Measurements from ENCODE around the gene NDUFA1.
"Not testable (repeated sequence)": the region's sequence is repeated elsewhere in the genome, so short reads cannot be mapped to it uniquely, and the experiment has no call there.

Gene NDUFA1

DNA sequence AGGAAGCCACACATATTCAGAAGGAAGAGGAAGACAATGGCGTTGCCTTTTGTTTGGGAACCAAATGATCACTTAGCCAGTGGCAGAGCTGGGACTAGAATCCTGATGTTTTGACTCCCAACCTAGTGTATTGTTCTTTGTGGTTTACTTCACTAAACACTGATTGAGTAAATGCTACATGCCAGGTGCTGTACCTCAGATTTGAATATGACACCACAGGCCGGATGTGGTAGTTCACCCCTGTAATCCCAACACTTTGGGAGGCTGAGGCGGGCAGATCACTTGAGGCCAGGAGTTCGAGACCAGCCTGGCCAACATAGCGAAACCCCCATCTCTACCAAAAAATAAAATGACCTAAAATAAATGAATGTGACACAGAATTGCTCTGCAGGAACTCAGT lies 8.4 kb downstream of the NDUFA1 start:
- no peak for DNase-seq
- H3K9me3 ChIP-seq (ENCODE audit: severe bottlenecking): no peaks in the 10 kb centered on the region
- H3K36me3 ChIP-seq: no peaks in the 10 kb centered on the region
- H3K4me3 ChIP-seq (ENCODE audit: low read depth, low read length): no peak overlapping the region
- H3K27me3 ChIP-seq (ENCODE audit: insufficient read depth, low read depth, severe bottlenecking): no peaks in the 10 kb centered on the region
- TF ChIP-seq, protein P1, sequence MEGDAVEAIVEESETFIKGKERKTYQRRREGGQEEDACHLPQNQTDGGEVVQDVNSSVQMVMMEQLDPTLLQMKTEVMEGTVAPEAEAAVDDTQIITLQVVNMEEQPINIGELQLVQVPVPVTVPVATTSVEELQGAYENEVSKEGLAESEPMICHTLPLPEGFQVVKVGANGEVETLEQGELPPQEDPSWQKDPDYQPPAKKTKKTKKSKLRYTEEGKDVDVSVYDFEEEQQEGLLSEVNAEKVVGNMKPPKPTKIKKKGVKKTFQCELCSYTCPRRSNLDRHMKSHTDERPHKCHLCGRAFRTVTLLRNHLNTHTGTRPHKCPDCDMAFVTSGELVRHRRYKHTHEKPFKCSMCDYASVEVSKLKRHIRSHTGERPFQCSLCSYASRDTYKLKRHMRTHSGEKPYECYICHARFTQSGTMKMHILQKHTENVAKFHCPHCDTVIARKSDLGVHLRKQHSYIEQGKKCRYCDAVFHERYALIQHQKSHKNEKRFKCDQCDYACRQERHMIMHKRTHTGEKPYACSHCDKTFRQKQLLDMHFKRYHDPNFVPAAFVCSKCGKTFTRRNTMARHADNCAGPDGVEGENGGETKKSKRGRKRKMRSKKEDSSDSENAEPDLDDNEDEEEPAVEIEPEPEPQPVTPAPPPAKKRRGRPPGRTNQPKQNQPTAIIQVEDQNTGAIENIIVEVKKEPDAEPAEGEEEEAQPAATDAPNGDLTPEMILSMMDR (IDR thresholded peaks at IDR 0.05; ENCODE audit: low read depth, low read length): no peak
- no peak overlapping the region for H3K27ac ChIP-seq

DNA sequence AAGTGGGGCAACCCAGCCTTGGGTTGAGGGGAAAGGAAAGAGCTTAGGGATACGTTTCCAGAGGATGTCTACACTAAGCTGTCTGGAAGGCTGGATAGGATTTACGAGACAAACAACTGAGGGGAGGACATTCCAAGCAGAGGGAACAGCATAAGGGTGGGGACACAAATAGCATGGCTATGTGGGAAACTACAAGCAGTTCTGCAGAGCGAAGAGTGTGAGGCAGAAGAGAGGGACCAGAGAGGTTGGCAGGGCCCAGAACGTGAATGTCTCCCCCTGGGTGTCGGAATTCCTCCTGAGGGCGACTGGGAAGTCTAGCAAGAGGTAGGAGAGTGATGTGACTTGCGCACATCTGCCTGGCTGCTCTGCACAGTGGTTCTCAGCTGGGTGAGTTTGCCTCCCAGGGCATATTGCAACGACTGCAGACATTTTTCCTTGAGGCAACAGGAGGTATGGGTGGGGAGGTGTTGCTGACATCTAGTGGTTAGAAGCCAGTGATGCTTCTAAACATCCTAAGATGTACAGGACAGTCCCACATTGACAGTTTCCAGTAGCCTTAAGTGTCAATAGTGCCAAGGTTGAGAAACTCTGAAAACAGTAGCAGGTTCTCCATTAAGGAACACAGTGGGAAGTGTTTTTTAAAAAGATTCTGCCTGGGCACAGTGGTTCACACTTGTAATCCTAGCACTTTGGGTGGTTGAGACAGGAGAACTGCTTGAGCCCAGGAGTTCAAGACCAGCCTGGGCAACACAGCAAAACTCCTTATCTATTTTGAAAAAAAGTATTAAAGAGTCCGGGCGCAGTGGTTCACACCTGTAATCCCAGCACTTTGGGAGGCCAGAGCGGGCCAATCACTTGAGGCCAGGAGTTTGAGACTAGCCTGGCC lies 9.2 kb downstream of the NDUFA1 start:
- Histone ChIP-seq H3K36me3 (no peaks in the 10 kb centered on the region), H3K27ac (no peak overlapping the region), H3K9me3 (ENCODE audit: severe bottlenecking) (no peaks in the 10 kb centered on the region), H3K27me3 (ENCODE audit: insufficient read depth, low read depth, severe bottlenecking) (no peaks in the 10 kb centered on the region), H3K4me3 (ENCODE audit: low read depth, low read length) (no peak overlapping the region)
- TF ChIP-seq, protein P1 (IDR thresholded peaks at IDR 0.05; ENCODE audit: low read depth, low read length): peak; percentile 81
- DNase-seq: peak; percentile 40

DNA sequence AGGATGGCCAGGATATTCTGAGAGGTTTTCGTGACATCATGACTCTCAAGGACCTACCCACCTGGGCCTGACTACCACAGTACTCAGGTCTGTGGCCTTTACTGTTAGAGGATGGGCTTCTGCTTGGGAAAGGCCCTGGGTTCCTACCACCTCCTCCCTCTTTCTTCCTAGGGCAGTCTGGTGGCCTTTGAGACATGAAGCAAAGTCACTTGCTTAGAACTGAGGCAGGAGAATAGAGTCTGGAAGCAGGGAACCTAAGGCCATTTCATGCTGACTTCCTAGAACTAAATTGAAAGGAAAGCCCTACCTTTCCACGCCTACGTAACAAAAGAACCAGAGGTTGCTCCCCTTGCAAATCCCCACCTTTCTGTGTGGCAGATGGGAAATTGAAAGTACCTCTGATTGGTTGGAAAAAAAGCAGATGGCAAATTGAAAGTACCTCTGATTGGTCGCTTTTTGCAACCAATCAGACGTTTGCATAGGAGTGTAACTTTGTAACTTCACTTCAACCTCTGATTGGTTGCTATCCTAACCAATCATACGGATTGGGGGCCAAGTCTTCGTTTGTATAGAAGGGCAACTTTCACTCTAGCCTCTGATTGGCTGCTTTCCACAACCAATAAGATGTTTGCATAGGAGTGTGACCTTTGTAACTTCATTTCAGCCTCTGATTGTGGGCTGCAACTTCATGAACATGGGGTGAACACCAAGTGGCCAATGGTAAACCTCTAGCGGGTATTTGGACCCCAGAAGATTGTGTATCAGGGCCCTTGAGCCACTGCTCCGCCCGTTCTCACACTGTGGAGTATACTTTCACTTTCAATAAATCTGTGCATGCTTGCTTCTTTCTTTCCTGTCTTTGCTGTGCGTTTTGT lies 14.2 kb downstream of the NDUFA1 start:
- no peaks in the 10 kb centered on the region for H3K9me3 ChIP-seq (ENCODE audit: severe bottlenecking)
- TF ChIP-seq, protein P1 (IDR thresholded peaks at IDR 0.05; ENCODE audit: low read depth, low read length): no peak
- no peaks in the 10 kb centered on the region for H3K36me3 ChIP-seq
- H3K4me3 ChIP-seq (ENCODE audit: low read depth, low read length): no peak overlapping the region
- H3K27ac ChIP-seq: no peak overlapping the region
- DNase-seq: no peak
- no peaks in the 10 kb centered on the region for H3K27me3 ChIP-seq (ENCODE audit: insufficient read depth, low read depth, severe bottlenecking)

DNA sequence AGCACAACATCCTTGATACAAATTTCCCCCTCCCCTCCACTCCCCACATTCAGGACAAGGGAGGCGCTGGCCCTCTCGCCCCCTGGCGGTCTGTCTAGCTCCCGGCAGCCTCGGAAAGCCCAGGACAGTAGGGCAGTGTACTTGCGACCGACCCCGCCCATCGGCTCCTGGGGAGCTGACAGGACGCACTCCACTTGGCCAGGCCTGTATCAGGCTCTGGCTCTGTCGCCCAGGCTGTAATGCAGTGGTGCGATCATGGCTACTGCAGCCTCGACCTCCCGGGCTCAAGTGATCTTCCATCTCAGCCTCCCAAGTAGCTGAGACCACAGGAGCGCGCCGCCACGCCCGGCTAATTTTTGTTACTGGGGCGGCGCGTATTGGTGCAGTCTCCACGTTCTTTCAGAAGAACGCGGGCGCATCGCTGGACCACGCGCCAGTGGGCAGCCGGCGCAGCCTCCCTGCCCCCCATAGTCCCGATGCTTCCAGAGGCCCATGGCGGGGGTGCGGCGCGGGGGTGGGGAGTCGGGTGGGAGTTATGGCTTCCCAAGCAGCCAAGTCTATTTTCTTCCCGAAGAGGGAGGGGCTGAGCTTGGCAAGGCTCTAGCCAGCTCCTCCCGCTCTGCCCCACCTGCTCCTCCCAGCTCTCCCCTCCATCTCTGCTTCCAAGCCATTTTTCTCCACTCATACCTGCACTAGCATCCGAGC lies 16.2 kb downstream of the NDUFA1 start:
- peak; percentile 88 for DNase-seq
- Histone ChIP-seq H3K9me3 (ENCODE audit: severe bottlenecking) (no peaks in the 10 kb centered on the region), H3K36me3 (no peaks in the 10 kb centered on the region), H3K27me3 (ENCODE audit: insufficient read depth, low read depth, severe bottlenecking) (peaks cover 8% of the 10 kb centered on the region), H3K4me3 (ENCODE audit: low read depth, low read length) (peak overlapping the region; percentile 53), H3K27ac (no peak overlapping the region)
- TF ChIP-seq, protein P1 (IDR thresholded peaks at IDR 0.05; ENCODE audit: low read depth, low read length): peak; percentile 75

DNA sequence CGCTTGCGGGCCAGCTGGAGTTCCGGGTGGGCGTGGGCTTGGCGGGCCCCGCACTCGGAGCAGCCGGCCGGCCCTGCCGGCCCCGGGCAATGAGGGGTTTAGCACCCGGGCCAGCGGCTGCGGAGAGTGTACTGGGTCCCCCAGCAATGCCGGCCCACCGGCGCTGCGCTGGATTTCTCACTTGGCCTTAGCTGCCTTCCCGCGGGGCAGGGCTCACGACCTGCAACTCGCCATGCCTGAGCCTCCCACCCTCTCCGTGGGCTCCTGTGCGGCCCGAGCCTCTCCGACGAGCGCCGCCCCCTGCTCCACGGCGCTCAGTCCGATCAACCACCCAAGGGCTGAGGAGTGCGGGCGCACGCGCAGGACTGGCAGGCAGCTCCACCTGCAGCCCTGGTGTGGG lies 19.0 kb downstream of the NDUFA1 start:
- not testable (repeated sequence) for H3K4me3 ChIP-seq (ENCODE audit: low read depth, low read length); H3K9me3 ChIP-seq (ENCODE audit: severe bottlenecking); H3K27ac ChIP-seq; H3K36me3 ChIP-seq; H3K27me3 ChIP-seq (ENCODE audit: insufficient read depth, low read depth, severe bottlenecking); DNase-seq

DNA sequence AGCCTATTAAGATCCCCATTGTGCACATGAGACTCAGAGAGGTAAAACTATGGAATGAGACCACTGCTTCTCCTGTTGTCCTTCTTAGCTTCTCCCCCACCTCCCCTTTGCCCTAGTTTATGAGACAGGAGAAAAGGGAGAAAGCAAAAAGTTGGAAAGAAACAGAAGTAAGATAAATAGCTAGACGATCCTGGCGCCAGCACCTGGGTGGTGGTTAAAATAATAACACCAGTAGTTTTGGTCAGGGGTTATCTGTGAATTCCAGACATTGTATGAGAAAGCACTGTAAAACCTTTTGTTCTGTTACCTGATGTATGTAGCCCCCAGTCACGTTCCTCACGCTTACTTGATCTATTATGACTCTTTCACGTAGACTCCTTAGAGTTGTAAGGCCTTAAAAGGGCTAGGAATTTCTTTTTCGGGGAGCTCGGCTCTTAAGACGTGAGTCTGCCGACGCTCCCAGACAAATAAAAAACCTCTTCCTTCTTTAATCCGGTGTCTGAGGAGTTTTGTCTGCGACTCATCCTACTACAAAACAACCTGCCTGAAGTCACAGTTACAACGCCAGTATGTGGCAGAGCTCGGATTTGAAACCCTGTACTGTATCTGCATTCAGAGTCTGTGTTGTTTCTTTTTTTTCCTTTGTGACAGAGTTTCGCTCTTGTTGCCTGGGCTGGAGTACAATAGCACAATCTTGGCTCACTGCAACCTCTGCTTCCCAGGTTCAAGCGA lies 20.5 kb downstream of the NDUFA1 start:
- not testable (repeated sequence) for H3K36me3 ChIP-seq; H3K27ac ChIP-seq; DNase-seq; H3K9me3 ChIP-seq (ENCODE audit: severe bottlenecking); H3K27me3 ChIP-seq (ENCODE audit: insufficient read depth, low read depth, severe bottlenecking); H3K4me3 ChIP-seq (ENCODE audit: low read depth, low read length)

Measured in WERI-Rb-1 (cell line).